Ishikawa (cell line): ENCODE data around the gene AGGF1.

Experiments
- CEBPB ChIP-seq: IDR thresholded peaks from 2 replicates; pipeline ENCODE4 v1.6.1; 2012
- CREB1 ChIP-seq: IDR thresholded peaks from 2 replicates; pipeline ENCODE4 v1.6.1; 2012; ENCODE audit warnings: low read depth
- EGR1 ChIP-seq: IDR thresholded peaks from 2 replicates; pipeline ENCODE4 v1.6.1; 2012
- EP300 ChIP-seq: IDR thresholded peaks from 2 replicates; pipeline ENCODE4 v1.6.1; 2012; ENCODE audit warnings: borderline replicate concordance
- FOXM1 ChIP-seq: IDR thresholded peaks from 2 replicates; pipeline ENCODE4 v1.6.1; 2012; ENCODE audit warnings: low read depth, borderline replicate concordance
- NFIC ChIP-seq: IDR thresholded peaks from 2 replicates; pipeline ENCODE4 v1.6.1; 2012
- RAD21 ChIP-seq: IDR thresholded peaks from 2 replicates; pipeline ENCODE4 v1.6.1; 2012; ENCODE audit warnings: low read depth
- REST ChIP-seq: IDR thresholded peaks from 2 replicates; pipeline ENCODE4 v1.6.1; 2012; ENCODE audit warnings: low read depth, mild to moderate bottlenecking
- TAF1 ChIP-seq: IDR thresholded peaks from 2 replicates; pipeline ENCODE4 v1.6.1; 2012; ENCODE audit warnings: low read depth, mild to moderate bottlenecking
- TCF12 ChIP-seq: IDR thresholded peaks from 2 replicates; pipeline ENCODE4 v1.6.1; 2012; ENCODE audit warnings: low read depth
- TEAD4 ChIP-seq: IDR thresholded peaks from 2 replicates; pipeline ENCODE4 v1.6.1; 2012
- YY1 ChIP-seq: IDR thresholded peaks from 2 replicates; pipeline ENCODE4 v1.6.1; 2012; ENCODE audit warnings: low read depth
- ZBTB7A ChIP-seq: IDR thresholded peaks from 2 replicates; pipeline ENCODE4 v1.6.1; 2012; ENCODE audit warnings: low read depth
- TF ChIP-seq, protein P1 (sequence below): IDR thresholded peaks from 2 replicates; pipeline ENCODE4 v1.6.1; 2012
- TF ChIP-seq, protein P2 (sequence below): IDR thresholded peaks from 2 replicates; pipeline ENCODE4 v1.6.1; 2012

The AGGF1 gene

GRCh38 chr5:77017668-77018067 lies 12.5 kb upstream of the AGGF1 start:
- TF ChIP-seq EGR1 (no peak), YY1 (no peak), TAF1 (no peak), CREB1 (no peak), CEBPB (no peak), ZBTB7A (no peak), REST (no peak), RAD21 (no peak), NFIC (no peak), TEAD4 (no peak)
- TF ChIP-seq, protein P1, sequence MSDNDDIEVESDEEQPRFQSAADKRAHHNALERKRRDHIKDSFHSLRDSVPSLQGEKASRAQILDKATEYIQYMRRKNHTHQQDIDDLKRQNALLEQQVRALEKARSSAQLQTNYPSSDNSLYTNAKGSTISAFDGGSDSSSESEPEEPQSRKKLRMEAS = no peak
- TF ChIP-seq, protein P2, sequence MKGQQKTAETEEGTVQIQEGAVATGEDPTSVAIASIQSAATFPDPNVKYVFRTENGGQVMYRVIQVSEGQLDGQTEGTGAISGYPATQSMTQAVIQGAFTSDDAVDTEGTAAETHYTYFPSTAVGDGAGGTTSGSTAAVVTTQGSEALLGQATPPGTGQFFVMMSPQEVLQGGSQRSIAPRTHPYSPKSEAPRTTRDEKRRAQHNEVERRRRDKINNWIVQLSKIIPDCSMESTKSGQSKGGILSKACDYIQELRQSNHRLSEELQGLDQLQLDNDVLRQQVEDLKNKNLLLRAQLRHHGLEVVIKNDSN = no peak

GRCh38 chr5:77022511-77023417 lies 7.4 kb upstream of the AGGF1 start:
- TF ChIP-seq EP300 (no peak), TEAD4 (no peak), YY1 (no peak), TCF12 (no peak), ZBTB7A (no peak), EGR1 (no peak), CREB1 (no peak), TAF1 (no peak), NFIC (no peak)
- TF ChIP-seq, protein P2 = no peak

- TF ChIP-seq EP300 = no peak
- no peak for TF ChIP-seq TEAD4
- TF ChIP-seq NFIC = no peak
- TF ChIP-seq FOXM1 = no peak
- TF ChIP-seq, protein P2 = no peak
Measured at GRCh38 chr5:77024490-77024889, 5.7 kb upstream of the AGGF1 start.

GRCh38 chr5:77028631-77029375 lies 1.4 kb upstream of the AGGF1 start:
- no peak for TF ChIP-seq EP300
- no peak for TF ChIP-seq ZBTB7A
- no peak for TF ChIP-seq TAF1
- no peak for TF ChIP-seq CREB1
- no peak for TF ChIP-seq NFIC
- TF ChIP-seq, protein P1 = no peak
- no peak for TF ChIP-seq TCF12
- TF ChIP-seq REST = no peak
- TF ChIP-seq CEBPB = no peak
- TF ChIP-seq TEAD4 = no peak
- no peak for TF ChIP-seq EGR1
- no peak for TF ChIP-seq FOXM1
- no peak for TF ChIP-seq YY1
- TF ChIP-seq, protein P2 = no peak
- no peak for TF ChIP-seq RAD21
